ENCODE measurements around the gene LRP5. TPM values are rescaled to one million over a fixed set of nuclear protein-coding genes. Genes with fewer than 3 reads are reported as not detected.

Gene LRP5
- polyA plus RNA-seq, 1 donor (not counting 4 experiments of a cell fraction or from before 2014, with no cell fraction given): 6.6 TPM

DNA sequence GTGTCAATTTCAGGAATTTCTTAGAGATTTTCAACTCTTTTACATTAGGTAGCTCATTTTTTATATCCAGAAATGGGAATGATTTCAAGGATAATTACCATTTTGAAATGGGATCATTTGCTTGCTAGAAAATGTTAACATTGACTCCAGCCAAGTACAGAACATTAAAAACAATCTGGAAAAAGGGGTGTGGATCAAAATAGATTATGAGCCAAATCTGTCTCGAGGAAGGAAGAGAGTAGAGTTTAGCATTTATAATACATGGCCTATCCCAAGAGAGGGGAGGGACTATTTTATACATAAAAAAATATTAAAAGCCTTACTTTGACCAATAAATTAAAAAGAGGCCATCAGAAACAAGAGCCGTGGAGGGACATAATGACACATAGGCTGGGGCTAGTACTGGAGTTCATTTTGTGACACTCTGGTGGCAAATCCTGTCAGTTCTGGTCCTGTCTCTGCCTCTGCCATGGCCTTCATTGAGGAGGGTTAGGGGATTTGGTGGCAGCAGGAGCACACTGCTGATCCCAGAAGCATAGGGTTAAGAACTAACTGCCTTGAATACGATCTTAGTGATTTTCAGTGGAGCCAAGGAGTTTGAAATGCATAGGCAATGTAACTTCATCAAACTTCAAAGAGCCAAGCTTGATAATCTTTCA is 168.6 kb downstream of the LRP5 start:
- H3K4me1 ChIP-seq (ENCODE audit: control insufficient read depth, extremely low read depth, insufficient read depth, low read length): no peaks in the 10 kb centered on the region
- no peaks in the 10 kb centered on the region for H3K9me3 ChIP-seq (ENCODE audit: control insufficient read depth, low read depth, low read length)
- H3K36me3 ChIP-seq (ENCODE audit: control insufficient read depth in 2 of 2, extremely low read depth in 1 of 2, insufficient read depth in 2 of 2, low read length in 2 of 2): no peaks in the 10 kb centered on the region
- H3K4me3 ChIP-seq (ENCODE audit: control insufficient read depth in 2 of 3, extremely low read depth in 1 of 3, insufficient read depth in 2 of 3, low read depth in 1 of 3, low read length in 3 of 3): no peak overlapping the region
- H2AFZ ChIP-seq (ENCODE audit: control insufficient read depth, low read length): no peak overlapping the region
- no peaks in the 10 kb centered on the region for H3K27me3 ChIP-seq (ENCODE audit: control insufficient read depth, extremely low read depth, insufficient read depth, low read length)
- dilution Hi-C loops (cut with MboI; ENCODE audit: extremely low pct_ligation_motif_present, low sequenced_read_pairs): no loop called here
- H3K79me2 ChIP-seq (ENCODE audit: control insufficient read depth, insufficient read depth, low read length): peaks cover 95% of the 10 kb centered on the region
- H3K27ac ChIP-seq (ENCODE audit: control insufficient read depth, insufficient read depth, low read length): no peak overlapping the region
- FAIRE-seq: no peak
- no peak for DNase-seq (ENCODE audit: low read depth, low spot score)
- no peak overlapping the region for H3K4me2 ChIP-seq (ENCODE audit: control insufficient read depth, extremely low read depth, insufficient read depth, low read depth, low read length)
- no peak overlapping the region for H3K9ac ChIP-seq (ENCODE audit: control insufficient read depth, extremely low read depth, insufficient read depth, low read length)
- H4K20me1 ChIP-seq (ENCODE audit: control insufficient read depth, extremely low read depth, insufficient read depth, low read length): peaks cover 25% of the 10 kb centered on the region
- TF ChIP-seq, protein P1, sequence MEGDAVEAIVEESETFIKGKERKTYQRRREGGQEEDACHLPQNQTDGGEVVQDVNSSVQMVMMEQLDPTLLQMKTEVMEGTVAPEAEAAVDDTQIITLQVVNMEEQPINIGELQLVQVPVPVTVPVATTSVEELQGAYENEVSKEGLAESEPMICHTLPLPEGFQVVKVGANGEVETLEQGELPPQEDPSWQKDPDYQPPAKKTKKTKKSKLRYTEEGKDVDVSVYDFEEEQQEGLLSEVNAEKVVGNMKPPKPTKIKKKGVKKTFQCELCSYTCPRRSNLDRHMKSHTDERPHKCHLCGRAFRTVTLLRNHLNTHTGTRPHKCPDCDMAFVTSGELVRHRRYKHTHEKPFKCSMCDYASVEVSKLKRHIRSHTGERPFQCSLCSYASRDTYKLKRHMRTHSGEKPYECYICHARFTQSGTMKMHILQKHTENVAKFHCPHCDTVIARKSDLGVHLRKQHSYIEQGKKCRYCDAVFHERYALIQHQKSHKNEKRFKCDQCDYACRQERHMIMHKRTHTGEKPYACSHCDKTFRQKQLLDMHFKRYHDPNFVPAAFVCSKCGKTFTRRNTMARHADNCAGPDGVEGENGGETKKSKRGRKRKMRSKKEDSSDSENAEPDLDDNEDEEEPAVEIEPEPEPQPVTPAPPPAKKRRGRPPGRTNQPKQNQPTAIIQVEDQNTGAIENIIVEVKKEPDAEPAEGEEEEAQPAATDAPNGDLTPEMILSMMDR (optimal IDR thresholded peaks at IDR 0.05 in 1 of 3, IDR thresholded peaks at IDR 0.05 in 1 of 3, conservative IDR thresholded peaks at IDR 0.05 in 1 of 3; ENCODE audit: extremely low read depth in 1 of 3, insufficient read depth in 2 of 3, low read length in 3 of 3): no peak
- no peak for TF ChIP-seq EZH2 (IDR thresholded peaks at IDR 0.05; ENCODE audit: low read length)
- no peaks in the 10 kb centered on the region for H3K9me1 ChIP-seq (ENCODE audit: control insufficient read depth, extremely low read depth, insufficient read depth, low read length)

DNA sequence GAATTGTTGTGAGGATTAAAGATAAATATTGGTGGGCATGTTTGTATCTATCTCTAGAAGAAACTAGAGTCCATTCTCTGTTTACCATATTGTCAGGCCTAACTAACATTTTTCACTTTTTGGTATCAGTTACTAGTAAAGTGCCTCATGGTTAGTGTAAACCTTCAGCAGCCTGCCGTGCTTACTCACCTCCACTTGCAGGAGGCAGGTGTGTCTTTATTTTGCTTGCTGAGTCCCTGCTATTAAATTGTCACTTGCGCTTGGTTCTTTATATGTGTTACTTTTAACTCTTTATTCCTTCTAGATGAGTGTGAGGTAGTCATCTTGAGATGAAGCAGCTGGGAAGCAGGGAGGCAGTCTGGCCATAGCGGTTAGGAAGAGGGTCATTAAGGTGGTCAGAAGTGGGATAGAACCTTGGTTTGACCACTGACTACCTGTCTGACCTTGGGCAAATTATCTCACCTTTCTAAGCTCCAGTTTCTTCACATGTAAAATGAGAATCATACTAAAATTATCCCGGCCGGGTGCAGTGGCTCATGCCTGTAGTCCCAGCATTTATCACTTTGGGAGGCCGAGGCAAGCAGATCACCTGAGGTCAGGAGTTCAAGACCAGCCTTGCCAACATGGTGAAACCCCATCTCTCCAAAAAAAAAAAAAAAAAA is 169.3 kb downstream of the LRP5 start:
- Histone ChIP-seq H3K9me3 (ENCODE audit: control insufficient read depth, low read depth, low read length) (no peaks in the 10 kb centered on the region), H3K27ac (ENCODE audit: control insufficient read depth, insufficient read depth, low read length) (no peak overlapping the region), H3K4me3 (ENCODE audit: control insufficient read depth in 2 of 3, extremely low read depth in 1 of 3, insufficient read depth in 2 of 3, low read depth in 1 of 3, low read length in 3 of 3) (no peak overlapping the region), H3K79me2 (ENCODE audit: control insufficient read depth, insufficient read depth, low read length) (peaks cover 98% of the 10 kb centered on the region), H3K9me1 (ENCODE audit: control insufficient read depth, extremely low read depth, insufficient read depth, low read length) (no peaks in the 10 kb centered on the region), H3K27me3 (ENCODE audit: control insufficient read depth, extremely low read depth, insufficient read depth, low read length) (no peaks in the 10 kb centered on the region), H3K36me3 (ENCODE audit: control insufficient read depth in 2 of 2, extremely low read depth in 1 of 2, insufficient read depth in 2 of 2, low read length in 2 of 2) (no peaks in the 10 kb centered on the region), H3K9ac (ENCODE audit: control insufficient read depth, extremely low read depth, insufficient read depth, low read length) (no peak overlapping the region), H3K4me1 (ENCODE audit: control insufficient read depth, extremely low read depth, insufficient read depth, low read length) (no peaks in the 10 kb centered on the region), H4K20me1 (ENCODE audit: control insufficient read depth, extremely low read depth, insufficient read depth, low read length) (peaks cover 24% of the 10 kb centered on the region), H2AFZ (ENCODE audit: control insufficient read depth, low read length) (no peak overlapping the region), H3K4me2 (ENCODE audit: control insufficient read depth, extremely low read depth, insufficient read depth, low read depth, low read length) (no peak overlapping the region)
- no peak for FAIRE-seq
- no peak for TF ChIP-seq EZH2 (IDR thresholded peaks at IDR 0.05; ENCODE audit: low read length)
- TF ChIP-seq, protein P1 (optimal IDR thresholded peaks at IDR 0.05 in 1 of 3, IDR thresholded peaks at IDR 0.05 in 1 of 3, conservative IDR thresholded peaks at IDR 0.05 in 1 of 3; ENCODE audit: extremely low read depth in 1 of 3, insufficient read depth in 2 of 3, low read length in 3 of 3): no peak
- dilution Hi-C loops (cut with MboI; ENCODE audit: extremely low pct_ligation_motif_present, low sequenced_read_pairs): no loop called here
- DNase-seq (ENCODE audit: low read depth, low spot score): no peak

Measured in keratinocyte (primary cell).